DOHH2 (cell line): ENCODE data around the gene ATXN2.
A peak's percentile ranks its signal among the peaks of the same experiment; 100 is the strongest.

Source experiments
- H3F3A ChIP-seq: fragments of 200-600 bp; sonication (generic), shearing (Covaris generic); 2 replicates; pipeline ENCODE4 v1.6.0; 2016; ENCODE audit warnings: antibody characterized with exemption, mild to moderate bottlenecking; ENCODE audit not compliant: control insufficient read depth, insufficient read depth
- H3K27ac ChIP-seq: fragments of 200-600 bp; sonication (generic); 2 replicates; pipeline ENCODE4 v1.5.1; 2014; ENCODE audit warnings: low read depth, mild to moderate bottlenecking, low read length, moderate library complexity
- H3K27me3 ChIP-seq: fragments of 200-600 bp; sonication (generic); 2 replicates; pipeline ENCODE4 v1.6.1; 2014; ENCODE audit warnings: mild to moderate bottlenecking, low read length, mixed read lengths; ENCODE audit not compliant: control insufficient read depth
- H3K36me3 ChIP-seq: fragments of 200-600 bp; sonication (generic); 2 replicates; pipeline ENCODE4 v1.6.1; 2014; ENCODE audit warnings: mild to moderate bottlenecking, low read length, moderate library complexity, mixed read lengths; ENCODE audit not compliant: control insufficient read depth
- H3K4me1 ChIP-seq: fragments of 200-600 bp; sonication (generic); 2 replicates; pipeline ENCODE4 v1.6.1; 2014; ENCODE audit warnings: mild to moderate bottlenecking, low read length, mixed read lengths; ENCODE audit not compliant: control insufficient read depth
- H3K4me2 ChIP-seq: fragments of 200-600 bp; sonication (generic); 2 replicates; pipeline ENCODE4 v1.6.0; 2014; ENCODE audit warnings: mild to moderate bottlenecking, low read length, moderate library complexity
- H3K4me3 ChIP-seq: fragments of 200-600 bp; sonication (generic); 2 replicates; pipeline ENCODE4 v1.5.1; 2014; ENCODE audit warnings: mild to moderate bottlenecking, low read length, mixed read lengths
- H3K79me2 ChIP-seq: fragments of 200-600 bp; sonication (generic); 2 replicates; pipeline ENCODE4 v1.6.1; 2014; ENCODE audit warnings: mild to moderate bottlenecking, low read length, mixed read lengths; ENCODE audit not compliant: control insufficient read depth
- H3K9me2 ChIP-seq: fragments of 200-600 bp; sonication (generic); replicated peaks from 2 replicates; pipeline ENCODE4 v1.6.1; 2014; ENCODE audit warnings: mild to moderate bottlenecking, low read length, mixed read lengths; ENCODE audit not compliant: control insufficient read depth
- H3K9me3 ChIP-seq: fragments of 200-600 bp; sonication (generic); 2 replicates; pipeline ENCODE4 v1.6.1; 2014; ENCODE audit warnings: antibody characterized with exemption, low read length, mixed read lengths; ENCODE audit not compliant: control insufficient read depth, insufficient read depth
- H4K20me1 ChIP-seq: fragments of 200-600 bp; sonication (generic); 2 replicates; pipeline ENCODE4 v1.6.0; 2014; ENCODE audit warnings: low read depth, mild to moderate bottlenecking, antibody characterized with exemption, low read length, moderate library complexity; ENCODE audit not compliant: control insufficient read depth, insufficient read depth
- EZH2phosphoT487 ChIP-seq: fragments of 200-600 bp; sonication (generic); IDR thresholded peaks from 2 replicates; pipeline ENCODE4 v1.6.1; 2017; ENCODE audit warnings: borderline replicate concordance, mild to moderate bottlenecking, antibody characterized with exemption, low read length, moderate library complexity, mixed read lengths
- TF ChIP-seq, protein P1 (sequence below): fragments of 200-600 bp; sonication (generic); IDR thresholded peaks from one replicate; pipeline ENCODE4 v1.5.1; 2014; ENCODE audit warnings: antibody characterized with exemption, mild to moderate bottlenecking, low read depth, low read length; ENCODE audit not compliant: poor library complexity, severe bottlenecking

ATXN2 gene, protein sequence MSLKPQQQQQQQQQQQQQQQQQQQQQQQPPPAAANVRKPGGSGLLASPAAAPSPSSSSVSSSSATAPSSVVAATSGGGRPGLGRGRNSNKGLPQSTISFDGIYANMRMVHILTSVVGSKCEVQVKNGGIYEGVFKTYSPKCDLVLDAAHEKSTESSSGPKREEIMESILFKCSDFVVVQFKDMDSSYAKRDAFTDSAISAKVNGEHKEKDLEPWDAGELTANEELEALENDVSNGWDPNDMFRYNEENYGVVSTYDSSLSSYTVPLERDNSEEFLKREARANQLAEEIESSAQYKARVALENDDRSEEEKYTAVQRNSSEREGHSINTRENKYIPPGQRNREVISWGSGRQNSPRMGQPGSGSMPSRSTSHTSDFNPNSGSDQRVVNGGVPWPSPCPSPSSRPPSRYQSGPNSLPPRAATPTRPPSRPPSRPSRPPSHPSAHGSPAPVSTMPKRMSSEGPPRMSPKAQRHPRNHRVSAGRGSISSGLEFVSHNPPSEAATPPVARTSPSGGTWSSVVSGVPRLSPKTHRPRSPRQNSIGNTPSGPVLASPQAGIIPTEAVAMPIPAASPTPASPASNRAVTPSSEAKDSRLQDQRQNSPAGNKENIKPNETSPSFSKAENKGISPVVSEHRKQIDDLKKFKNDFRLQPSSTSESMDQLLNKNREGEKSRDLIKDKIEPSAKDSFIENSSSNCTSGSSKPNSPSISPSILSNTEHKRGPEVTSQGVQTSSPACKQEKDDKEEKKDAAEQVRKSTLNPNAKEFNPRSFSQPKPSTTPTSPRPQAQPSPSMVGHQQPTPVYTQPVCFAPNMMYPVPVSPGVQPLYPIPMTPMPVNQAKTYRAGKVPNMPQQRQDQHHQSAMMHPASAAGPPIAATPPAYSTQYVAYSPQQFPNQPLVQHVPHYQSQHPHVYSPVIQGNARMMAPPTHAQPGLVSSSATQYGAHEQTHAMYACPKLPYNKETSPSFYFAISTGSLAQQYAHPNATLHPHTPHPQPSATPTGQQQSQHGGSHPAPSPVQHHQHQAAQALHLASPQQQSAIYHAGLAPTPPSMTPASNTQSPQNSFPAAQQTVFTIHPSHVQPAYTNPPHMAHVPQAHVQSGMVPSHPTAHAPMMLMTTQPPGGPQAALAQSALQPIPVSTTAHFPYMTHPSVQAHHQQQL

DNA sequence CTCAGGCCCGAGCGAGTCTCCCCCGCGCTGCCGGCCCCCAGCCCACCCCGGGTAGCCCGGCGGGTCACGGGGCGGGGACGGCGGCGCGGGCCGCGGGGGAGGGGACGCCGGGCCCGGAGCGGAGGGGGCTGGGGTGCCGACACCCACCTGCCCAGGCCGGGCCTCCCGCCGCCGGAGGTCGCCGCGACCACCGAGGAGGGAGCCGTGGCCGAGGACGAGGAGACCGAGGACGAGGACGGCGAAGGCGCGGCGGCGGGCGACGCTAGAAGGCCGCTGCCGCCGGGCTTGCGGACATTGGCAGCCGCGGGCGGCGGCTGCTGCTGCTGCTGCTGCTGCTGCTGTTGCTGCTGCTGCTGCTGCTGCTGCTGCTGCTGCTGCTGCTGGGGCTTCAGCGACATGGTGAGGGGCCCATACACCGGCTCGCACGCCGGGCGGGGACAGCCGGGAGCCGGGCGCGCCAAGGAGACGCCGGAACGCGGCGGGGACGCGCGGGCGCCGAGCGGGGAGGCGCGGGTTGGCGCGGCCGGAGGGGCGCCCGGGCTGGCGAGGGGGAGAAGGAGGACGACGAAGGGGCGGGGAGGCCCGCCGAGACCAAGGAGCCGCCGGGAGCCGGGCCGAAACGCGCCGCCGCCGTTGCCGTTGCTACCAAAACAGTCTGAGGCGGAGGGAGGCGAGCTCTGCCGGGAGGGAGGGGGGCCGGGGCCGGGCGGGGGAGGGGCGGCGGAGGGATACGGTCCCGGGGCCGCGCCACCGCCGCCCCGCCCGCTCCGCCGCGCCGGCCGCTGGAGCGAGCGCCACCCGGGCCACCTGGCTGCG, at the start of gene ATXN2:
Gene ATXN2, minus strand, starts transcription at position 679 of the 816 bp plus-strand sequence. Its CDS starts 281 bp downstream, at position 398.
- no peak for TF ChIP-seq EZH2phosphoT487
- TF ChIP-seq, protein P1, sequence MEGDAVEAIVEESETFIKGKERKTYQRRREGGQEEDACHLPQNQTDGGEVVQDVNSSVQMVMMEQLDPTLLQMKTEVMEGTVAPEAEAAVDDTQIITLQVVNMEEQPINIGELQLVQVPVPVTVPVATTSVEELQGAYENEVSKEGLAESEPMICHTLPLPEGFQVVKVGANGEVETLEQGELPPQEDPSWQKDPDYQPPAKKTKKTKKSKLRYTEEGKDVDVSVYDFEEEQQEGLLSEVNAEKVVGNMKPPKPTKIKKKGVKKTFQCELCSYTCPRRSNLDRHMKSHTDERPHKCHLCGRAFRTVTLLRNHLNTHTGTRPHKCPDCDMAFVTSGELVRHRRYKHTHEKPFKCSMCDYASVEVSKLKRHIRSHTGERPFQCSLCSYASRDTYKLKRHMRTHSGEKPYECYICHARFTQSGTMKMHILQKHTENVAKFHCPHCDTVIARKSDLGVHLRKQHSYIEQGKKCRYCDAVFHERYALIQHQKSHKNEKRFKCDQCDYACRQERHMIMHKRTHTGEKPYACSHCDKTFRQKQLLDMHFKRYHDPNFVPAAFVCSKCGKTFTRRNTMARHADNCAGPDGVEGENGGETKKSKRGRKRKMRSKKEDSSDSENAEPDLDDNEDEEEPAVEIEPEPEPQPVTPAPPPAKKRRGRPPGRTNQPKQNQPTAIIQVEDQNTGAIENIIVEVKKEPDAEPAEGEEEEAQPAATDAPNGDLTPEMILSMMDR: no peak
- H3K4me1 ChIP-seq: peaks cover 30% of the 10 kb centered on the region
- H3K36me3 ChIP-seq: peaks cover 18% of the 10 kb centered on the region
- H3K9me2 ChIP-seq: no peaks in the 10 kb centered on the region
- peak within 1 kb of the TSS; percentile 66 for H3K27ac ChIP-seq
- no peaks in the 10 kb centered on the region for H3F3A ChIP-seq
- no peaks in the 10 kb centered on the region for H3K9me3 ChIP-seq
- peak within 1 kb of the TSS; percentile 97 for H3K4me2 ChIP-seq
- peaks cover 8% of the 10 kb centered on the region; the same call in 1 of the 2 replicates for H4K20me1 ChIP-seq
- H3K4me3 ChIP-seq: peak within 1 kb of the TSS; percentile 82
- no peaks in the 10 kb centered on the region for H3K27me3 ChIP-seq
- peaks cover 63% of the 10 kb centered on the region for H3K79me2 ChIP-seq

DNA sequence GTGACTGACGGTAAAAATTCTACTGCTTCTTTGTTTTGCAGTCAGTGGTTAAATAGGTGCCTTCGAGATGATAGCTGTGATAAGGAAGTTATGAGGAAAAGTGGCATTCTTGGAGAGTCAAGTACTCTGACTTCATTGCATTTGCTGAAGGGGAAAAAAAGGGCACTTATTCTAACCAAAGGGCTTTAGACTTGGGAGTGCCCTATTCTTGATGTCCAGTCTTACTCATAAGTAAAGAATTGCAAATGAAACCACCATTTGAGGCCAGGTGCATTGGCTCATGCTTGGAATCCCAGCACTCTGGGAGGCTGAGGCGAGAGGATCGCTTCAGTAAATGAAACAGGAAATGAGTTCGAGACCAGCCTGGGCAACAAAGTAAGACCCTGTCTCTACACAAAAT, 46.3 kb upstream of the ATXN2 start:
- no peaks in the 10 kb centered on the region for H3K9me2 ChIP-seq
- no peak overlapping the region for H3K27ac ChIP-seq
- peaks cover 62% of the 10 kb centered on the region for H3K36me3 ChIP-seq
- TF ChIP-seq, protein P1: no peak
- TF ChIP-seq EZH2phosphoT487: no peak
- H3K4me3 ChIP-seq: no peak overlapping the region
- no peaks in the 10 kb centered on the region for H4K20me1 ChIP-seq
- no peaks in the 10 kb centered on the region for H3K79me2 ChIP-seq
- H3K4me2 ChIP-seq: no peak overlapping the region
- no peaks in the 10 kb centered on the region for H3K27me3 ChIP-seq
- H3K4me1 ChIP-seq: no peaks in the 10 kb centered on the region
- no peaks in the 10 kb centered on the region for H3F3A ChIP-seq
- H3K9me3 ChIP-seq: no peaks in the 10 kb centered on the region

DNA sequence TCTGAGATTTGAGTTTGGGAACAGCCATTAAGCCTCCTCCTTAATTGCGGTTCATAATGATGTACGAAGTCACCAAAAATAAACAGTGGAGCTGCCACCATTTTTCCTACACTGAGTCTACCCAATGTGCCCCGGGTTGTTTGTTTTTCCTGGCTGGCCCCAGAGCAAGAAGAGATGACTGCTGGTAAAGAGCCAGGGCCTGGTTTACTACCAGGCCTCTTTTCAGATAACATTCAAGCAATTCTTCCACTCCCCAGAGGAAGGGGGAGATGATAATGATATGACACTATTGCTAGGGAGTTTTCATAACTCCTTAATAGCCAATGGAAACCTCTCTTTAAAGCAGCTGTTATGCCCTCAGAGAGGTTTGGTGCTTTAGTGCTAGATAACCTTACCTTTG, 44.3 kb upstream of the ATXN2 start:
- Histone ChIP-seq H3K27ac (no peak overlapping the region), H3K27me3 (no peaks in the 10 kb centered on the region), H3F3A (no peaks in the 10 kb centered on the region), H3K9me3 (no peaks in the 10 kb centered on the region), H3K79me2 (no peaks in the 10 kb centered on the region), H3K9me2 (no peaks in the 10 kb centered on the region), H4K20me1 (no peaks in the 10 kb centered on the region), H3K4me2 (no peak overlapping the region), H3K36me3 (peaks cover 54% of the 10 kb centered on the region), H3K4me3 (no peak overlapping the region), H3K4me1 (no peaks in the 10 kb centered on the region)
- TF ChIP-seq EZH2phosphoT487: no peak
- TF ChIP-seq, protein P1: no peak
